Measurements from ENCODE around the gene PLCB2. TPM values are rescaled to one million over a fixed set of nuclear protein-coding genes. Genes with fewer than 3 reads are reported as not detected.

Gene PLCB2
- polyA plus RNA-seq, 1 of the 3 experiments (the other 2 are of a cell fraction), result 0.15 TPM

- TF ChIP-seq GATA2 (CRISPR knock-in tag; IDR thresholded peaks at IDR 0.05), result no peak
- peak; percentile 88 for TF ChIP-seq MAX (IDR thresholded peaks at IDR 0.05; ENCODE audit: low read depth)
- TF ChIP-seq USF1 (IDR thresholded peaks at IDR 0.05; ENCODE audit: borderline replicate concordance, low read depth), result no peak
- peak; percentile 8; the same call in 1 of the 2 replicates for TF ChIP-seq TCF12 (IDR thresholded peaks at IDR 0.05)
- TF ChIP-seq RCOR1 (IDR thresholded peaks at IDR 0.05; ENCODE audit: low read length), result no peak
- TF ChIP-seq FOSL2 (IDR thresholded peaks at IDR 0.05; ENCODE audit: borderline replicate concordance, low read depth), result no peak; the same call in 1 of the 2 replicates
- no peak for TF ChIP-seq EP300 (IDR thresholded peaks at IDR 0.05; ENCODE audit: borderline replicate concordance in 1 of 2, low read depth in 1 of 2, low read length in 1 of 2)
- no peak for TF ChIP-seq EZH2phosphoT487 (IDR thresholded peaks at IDR 0.05; ENCODE audit: borderline replicate concordance, low read depth)
- TF ChIP-seq CHD2 (IDR thresholded peaks at IDR 0.05; ENCODE audit: low read length, partially characterized antibody), result peak; percentile 33
- TF ChIP-seq MXI1 (IDR thresholded peaks at IDR 0.05; ENCODE audit: low read depth, low read length), result peak; percentile 79; the same call in 1 of the 2 replicates
- TF ChIP-seq GABPA (IDR thresholded peaks at IDR 0.05; ENCODE audit: low read depth), result 0 out of 2 replicates have a peak, but pooled peaks have one; percentile 21
These were observed 15.7 kb upstream of the PLCB2 start, which contains the start of gene INAFM2 (continued) for GRCh38 chr15:40323239-40323952.

GRCh38 chr15:40322531-40323238 is 14.9 kb upstream of the PLCB2 start:
- Histone ChIP-seq H3K79me2 (ENCODE audit: insufficient read depth) (peaks cover 15% of the 10 kb centered on the region; the same call in 1 of the 2 replicates), H3K27me3 (ENCODE audit: insufficient read depth) (no peaks in the 10 kb centered on the region), H3K9me2 (no peaks in the 10 kb centered on the region), H3K9ac (no peak overlapping the region), H3K4me3 (ENCODE audit: low read depth in 2 of 2, low read length in 1 of 2) (peak overlapping the region; percentile 54 to 70), H3F3A (replicated peaks; ENCODE audit: insufficient read depth) (peaks cover 6% of the 10 kb centered on the region), H4K20me1 (ENCODE audit: insufficient read depth) (no peaks in the 10 kb centered on the region), H3K9me3 (no peaks in the 10 kb centered on the region), H3K4me1 (ENCODE audit: control insufficient read depth in 1 of 2, insufficient read depth in 2 of 2, low read depth in 1 of 2, low read length in 1 of 2) (peaks cover 16 to 20% of the 10 kb centered on the region in 2 experiments; a peak in 3 of 4 replicates), H3K27ac (ENCODE audit: low read depth in 2 of 2, low read length in 1 of 2) (no peak overlapping the region), H3K36me3 (replicated peaks in 1 of 2; ENCODE audit: control insufficient read depth in 1 of 2, insufficient read depth in 2 of 2, low read length in 1 of 2) (peaks cover 0 to 4% of the 10 kb centered on the region in 2 experiments), H2AFZ (ENCODE audit: low read depth) (no peak overlapping the region), H3K4me2 (peak overlapping the region; percentile 34; the same call in 1 of the 2 replicates)
- POLR2A ChIA-PET, result interaction anchor here (0.6 to 1.7 kb wide), 3 partner anchors 13 to 74 kb away, joined by 3 to 5 read pairs (median 3); no protein-coding TSS in a partner anchor
- CTCF ChIA-PET, result interaction anchor here (0.6 to 70.6 kb wide), 10 partner anchors 8 to 283 kb away, joined by 3 to 2194 read pairs (median 6); partner anchors contain the start of genes ANKRD63, CCDC9B, DISP2 and INAFM2
- WGBS (ENCODE audit: low lambda C conversion rate), result 87% methylated on average over 19 of the region's 26 CpGs
- TF ChIP-seq MXI1 (IDR thresholded peaks at IDR 0.05; ENCODE audit: low read depth, low read length), result no peak
- no peak for TF ChIP-seq CHD2 (IDR thresholded peaks at IDR 0.05; ENCODE audit: low read length, partially characterized antibody)
- TF ChIP-seq, protein P1, sequence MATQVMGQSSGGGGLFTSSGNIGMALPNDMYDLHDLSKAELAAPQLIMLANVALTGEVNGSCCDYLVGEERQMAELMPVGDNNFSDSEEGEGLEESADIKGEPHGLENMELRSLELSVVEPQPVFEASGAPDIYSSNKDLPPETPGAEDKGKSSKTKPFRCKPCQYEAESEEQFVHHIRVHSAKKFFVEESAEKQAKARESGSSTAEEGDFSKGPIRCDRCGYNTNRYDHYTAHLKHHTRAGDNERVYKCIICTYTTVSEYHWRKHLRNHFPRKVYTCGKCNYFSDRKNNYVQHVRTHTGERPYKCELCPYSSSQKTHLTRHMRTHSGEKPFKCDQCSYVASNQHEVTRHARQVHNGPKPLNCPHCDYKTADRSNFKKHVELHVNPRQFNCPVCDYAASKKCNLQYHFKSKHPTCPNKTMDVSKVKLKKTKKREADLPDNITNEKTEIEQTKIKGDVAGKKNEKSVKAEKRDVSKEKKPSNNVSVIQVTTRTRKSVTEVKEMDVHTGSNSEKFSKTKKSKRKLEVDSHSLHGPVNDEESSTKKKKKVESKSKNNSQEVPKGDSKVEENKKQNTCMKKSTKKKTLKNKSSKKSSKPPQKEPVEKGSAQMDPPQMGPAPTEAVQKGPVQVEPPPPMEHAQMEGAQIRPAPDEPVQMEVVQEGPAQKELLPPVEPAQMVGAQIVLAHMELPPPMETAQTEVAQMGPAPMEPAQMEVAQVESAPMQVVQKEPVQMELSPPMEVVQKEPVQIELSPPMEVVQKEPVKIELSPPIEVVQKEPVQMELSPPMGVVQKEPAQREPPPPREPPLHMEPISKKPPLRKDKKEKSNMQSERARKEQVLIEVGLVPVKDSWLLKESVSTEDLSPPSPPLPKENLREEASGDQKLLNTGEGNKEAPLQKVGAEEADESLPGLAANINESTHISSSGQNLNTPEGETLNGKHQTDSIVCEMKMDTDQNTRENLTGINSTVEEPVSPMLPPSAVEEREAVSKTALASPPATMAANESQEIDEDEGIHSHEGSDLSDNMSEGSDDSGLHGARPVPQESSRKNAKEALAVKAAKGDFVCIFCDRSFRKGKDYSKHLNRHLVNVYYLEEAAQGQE (IDR thresholded peaks at IDR 0.05; ENCODE audit: low read depth, low read length), result no peak
- TF ChIP-seq EZH2phosphoT487 (IDR thresholded peaks at IDR 0.05; ENCODE audit: borderline replicate concordance, low read depth), result no peak
- DNase-seq, result no peak

All from SK-N-SH (cell line).